GM08714 (cell line): Measurements from ENCODE around the gene XAF1.

Source experiments
- H3K4me3 ChIP-seq: fragments of 200-500 bp; sonication (Bioruptor generic); 2 replicates; pipeline ENCODE4 v1.5.1; 2014; ENCODE audit warnings: mild to moderate bottlenecking, low read length, inconsistent platforms
- ZNF274 ChIP-seq: IDR thresholded peaks from 2 replicates; pipeline ENCODE4 v1.6.1; 2012; ENCODE audit warnings: mild to moderate bottlenecking, low read depth, low read length

XAF1 gene

DNA sequence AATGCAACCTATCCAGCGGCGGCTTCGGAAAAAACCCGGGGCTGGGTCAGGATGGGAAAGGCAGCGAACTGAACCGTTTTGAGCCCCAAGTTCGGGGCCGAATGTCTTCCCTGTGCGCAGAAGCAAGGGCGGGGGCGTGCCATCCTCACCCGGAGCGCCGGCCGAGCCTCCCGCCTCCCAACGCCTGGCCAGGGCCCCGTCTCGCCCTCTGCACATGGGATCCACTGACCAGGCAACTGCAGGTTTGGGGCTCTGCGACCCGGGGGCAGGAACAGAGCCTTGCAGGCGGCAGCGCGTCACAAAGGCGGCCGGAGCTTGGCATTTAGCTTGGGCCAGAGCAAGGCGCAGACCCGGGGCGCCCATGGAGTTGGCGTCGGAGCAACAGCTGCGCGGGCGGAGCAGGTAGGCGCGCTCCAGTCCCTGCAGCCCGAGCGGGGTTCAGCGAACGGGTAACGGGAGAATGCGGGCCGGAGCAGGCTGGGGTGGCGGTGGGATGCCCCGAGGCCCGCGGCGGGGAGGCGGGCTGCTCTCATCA is 20.1 kb downstream of the XAF1 start, which contains the start of gene FBXO39:
FBXO39 (plus strand) TSS at position 345 of the 535 bp plus-strand sequence. CDS start 3,654 bp downstream, outside the sequence.
- no peak within 1 kb of the TSS for H3K4me3 ChIP-seq
- no peak for TF ChIP-seq ZNF274

GRCh38 chr17:6779411-6779810 is 23.6 kb downstream of the XAF1 start:
- no peak overlapping the region for H3K4me3 ChIP-seq
- TF ChIP-seq ZNF274 = no peak

DNA sequence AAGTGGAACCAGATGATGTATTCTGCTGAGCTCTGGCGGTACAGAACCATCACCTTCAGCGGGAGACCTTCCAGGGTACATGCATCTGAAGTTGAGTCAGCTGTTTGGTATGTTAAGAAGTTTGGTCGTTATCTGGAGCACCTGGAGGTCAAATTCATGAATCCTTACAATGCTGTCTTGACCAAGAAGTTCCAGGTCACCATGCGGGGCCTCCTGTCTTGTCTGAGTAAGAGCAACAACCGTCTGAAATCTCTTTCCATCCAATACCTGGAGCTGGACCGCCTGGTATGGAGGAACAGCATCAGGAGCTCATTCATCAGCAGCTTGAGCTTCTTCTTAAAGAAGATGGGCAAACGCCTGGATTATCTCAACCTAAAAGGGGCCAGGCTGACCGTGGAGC is 24.2 kb downstream of the XAF1 start:
- no peak for TF ChIP-seq ZNF274
- no peak overlapping the region for H3K4me3 ChIP-seq

GRCh38 chr17:6780886-6781285 is 25.0 kb downstream of the XAF1 start:
- no peak for TF ChIP-seq ZNF274
- no peak overlapping the region for H3K4me3 ChIP-seq

- no peak overlapping the region for H3K4me3 ChIP-seq
- TF ChIP-seq ZNF274 = no peak
These were observed 26.4 kb downstream of the XAF1 start for GRCh38 chr17:6782244-6782643.

DNA sequence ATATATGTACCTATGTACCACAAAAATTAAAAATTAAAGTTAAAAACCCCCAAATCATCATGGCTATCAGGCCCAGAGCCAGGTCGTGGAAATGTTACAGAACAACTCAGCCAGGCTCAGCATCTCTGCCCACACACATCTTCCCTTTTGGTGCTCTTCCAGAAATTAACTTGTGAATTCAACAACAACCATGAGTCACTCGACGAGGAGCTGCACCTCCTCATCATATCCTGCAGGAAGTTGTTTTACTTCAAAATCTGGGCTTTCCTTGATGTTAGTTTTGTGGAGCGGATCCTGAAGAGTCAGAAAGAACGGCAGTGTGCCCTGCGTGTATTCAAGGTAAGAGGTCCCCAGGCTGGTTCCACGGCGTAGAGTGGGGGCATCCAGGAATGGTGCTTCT is 30.8 kb downstream of the XAF1 start:
- TF ChIP-seq ZNF274 = no peak
- H3K4me3 ChIP-seq = no peak overlapping the region

DNA sequence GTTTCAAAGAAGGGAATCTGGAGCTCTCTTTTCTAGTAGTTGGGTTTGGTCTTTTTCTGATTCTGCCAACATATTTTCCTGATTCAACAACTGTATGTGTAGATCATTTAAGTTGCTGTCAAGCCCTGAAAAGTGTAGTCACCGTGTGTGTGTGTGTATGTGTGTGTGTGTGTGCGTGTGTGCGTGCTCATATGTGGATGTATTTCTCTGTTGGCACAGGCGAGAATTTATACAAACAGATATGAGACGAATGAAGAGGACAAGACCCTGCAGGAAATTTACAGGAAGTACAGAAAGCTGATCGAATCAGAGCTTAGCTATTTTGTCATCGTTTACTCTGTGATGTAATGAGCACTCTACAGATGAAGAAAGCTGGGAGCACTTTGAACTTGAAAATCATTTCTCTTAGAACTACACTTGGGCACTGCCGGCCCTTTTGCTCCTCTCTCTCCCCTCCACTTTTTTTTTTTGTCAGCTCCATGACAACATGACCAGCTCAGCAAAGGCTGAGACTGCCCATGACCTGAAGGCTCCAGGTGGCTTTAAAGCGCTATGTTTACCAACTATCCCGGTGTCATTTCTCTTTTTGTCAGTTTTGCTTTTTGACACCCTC is 31.3 kb downstream of the XAF1 start:
- H3K4me3 ChIP-seq = no peak overlapping the region
- TF ChIP-seq ZNF274 = no peak

DNA sequence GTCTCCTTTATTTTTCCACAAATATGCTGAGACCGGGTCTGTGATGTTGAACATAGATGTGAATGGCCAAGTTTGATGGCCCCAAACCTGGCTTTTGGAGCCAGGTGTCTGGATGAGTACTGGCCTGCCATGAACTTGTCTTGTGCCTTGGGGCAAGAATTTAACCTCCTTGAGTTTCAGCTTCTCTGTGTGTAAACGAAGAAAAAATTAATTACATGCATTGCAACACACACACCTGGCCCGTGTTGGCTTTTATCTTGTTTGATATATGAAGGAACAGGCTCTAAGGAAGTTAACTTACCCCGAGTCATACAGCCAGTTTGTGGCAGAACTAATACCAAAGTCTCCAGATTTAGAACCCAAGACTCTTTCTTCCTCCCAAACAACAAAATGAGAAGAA is 33.3 kb downstream of the XAF1 start:
- no peak for TF ChIP-seq ZNF274
- H3K4me3 ChIP-seq = no peak overlapping the region

DNA sequence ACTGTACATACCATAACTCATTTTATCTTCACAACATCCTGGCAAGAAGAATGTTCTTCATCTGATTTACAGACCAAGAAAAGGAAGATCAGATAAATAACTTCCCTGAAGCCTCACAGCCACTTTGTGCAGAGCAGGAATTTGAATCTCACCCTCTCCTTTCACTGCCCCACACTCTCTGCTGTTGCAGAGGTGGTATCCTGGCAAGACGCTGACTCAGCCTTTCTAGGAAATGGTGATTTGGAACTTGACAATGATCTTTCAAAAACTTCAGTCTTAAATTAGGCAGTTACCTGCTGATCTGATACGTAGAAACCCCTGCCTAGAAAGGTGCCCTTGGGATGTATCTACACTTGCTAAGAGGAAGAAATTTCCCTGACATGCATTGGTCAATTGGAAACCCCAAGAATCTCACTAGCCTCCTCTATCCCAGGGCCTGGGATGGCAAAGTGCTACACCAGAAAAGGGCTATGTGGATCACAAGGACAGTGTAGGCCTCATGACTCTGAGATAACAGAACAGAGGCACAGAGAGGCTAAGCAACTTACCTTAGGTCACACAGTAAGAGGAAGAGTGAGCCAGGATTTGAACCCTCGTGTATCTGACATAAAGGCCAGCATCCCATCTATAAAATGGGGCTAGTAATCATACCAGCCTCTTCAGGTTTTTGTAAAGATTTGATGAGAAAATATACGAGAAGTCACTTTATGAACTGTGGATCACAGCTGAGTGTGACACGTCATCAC is 38.1 kb downstream of the XAF1 start:
- H3K4me3 ChIP-seq = no peak overlapping the region
- TF ChIP-seq ZNF274 = no peak

DNA sequence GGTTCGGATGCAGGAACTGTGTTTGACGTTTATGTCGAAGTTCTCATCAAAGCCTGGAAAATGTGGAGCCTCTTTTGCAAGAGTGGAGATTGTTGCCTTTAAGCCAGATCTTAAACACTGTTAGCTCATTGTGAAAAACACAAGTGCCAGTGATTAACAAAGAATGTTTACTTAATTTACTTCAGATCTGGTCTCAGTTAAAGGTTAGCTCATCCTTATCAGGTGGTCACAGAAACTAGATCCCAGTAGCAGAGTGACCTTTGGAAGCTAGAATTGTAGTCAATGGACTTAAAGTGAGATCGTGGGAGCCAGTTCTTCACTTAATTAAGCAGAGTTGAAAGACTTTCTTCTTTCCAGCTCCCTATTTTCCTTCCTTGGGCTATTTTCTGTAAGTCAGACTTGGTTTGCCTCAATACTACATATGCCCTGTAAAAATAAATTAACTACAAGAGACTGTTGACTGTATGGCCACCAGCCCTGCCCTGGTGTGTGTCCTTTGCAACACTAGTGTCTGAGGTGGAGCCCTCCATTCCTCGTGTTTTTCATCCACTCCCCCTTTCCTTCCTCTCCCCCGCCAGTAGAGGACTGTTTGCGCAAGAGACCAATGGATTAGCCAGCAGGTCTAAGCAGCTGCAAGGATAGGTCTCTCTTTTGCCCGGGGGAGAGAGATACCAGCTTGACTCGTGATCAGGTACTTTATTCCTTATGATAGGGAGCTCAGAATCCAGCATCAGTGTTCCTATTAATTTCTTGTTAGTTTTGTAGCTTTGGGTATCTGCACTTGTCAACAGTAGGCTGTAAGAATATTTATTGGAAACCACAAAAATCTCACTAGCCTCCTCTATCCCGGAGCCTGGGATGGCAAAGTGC is 40.4 kb downstream of the XAF1 start:
- H3K4me3 ChIP-seq = no peak overlapping the region
- TF ChIP-seq ZNF274 = no peak

- TF ChIP-seq ZNF274 = no peak
- no peak overlapping the region for H3K4me3 ChIP-seq
These were observed 41.1 kb downstream of the XAF1 start for GRCh38 chr17:6796887-6797490.

- TF ChIP-seq ZNF274 = no peak
- no peak overlapping the region for H3K4me3 ChIP-seq
These were observed 42.0 kb downstream of the XAF1 start for GRCh38 chr17:6797718-6798351.

DNA sequence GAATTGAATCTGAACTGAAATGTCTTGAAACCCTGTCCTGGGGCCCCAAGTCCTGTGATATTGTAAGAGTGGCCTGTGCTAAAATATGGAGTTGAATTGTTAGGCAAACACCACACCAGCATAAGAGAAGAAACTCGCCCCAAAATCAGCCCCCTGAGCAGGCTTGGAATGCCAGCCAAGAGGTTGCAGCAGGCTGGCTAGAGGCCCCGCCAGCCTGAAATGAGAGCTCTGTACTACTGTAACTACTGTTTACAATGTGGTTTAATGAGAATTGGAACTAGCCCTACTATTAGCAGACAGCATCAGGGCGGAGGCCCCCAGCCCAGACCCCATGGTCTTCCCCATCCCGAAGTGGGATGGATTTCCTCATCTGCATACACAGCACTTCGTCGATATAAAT is 43.9 kb downstream of the XAF1 start:
- H3K4me3 ChIP-seq = no peak overlapping the region
- TF ChIP-seq ZNF274 = no peak
